Left lung (tissue), 10 donors: ENCODE data around the gene MTOR. TPM values are rescaled to one million over a fixed set of nuclear protein-coding genes. Genes with fewer than 3 reads are reported as not detected.
A peak's percentile ranks its signal among the peaks of the same experiment; 100 is the strongest.

Experiments
- ATAC-seq: fragments of 200-7000 bp; cut with Tn5 transposase; one replicate; pipeline ENCODE4 v1.9.1; 2020; ENCODE audit warnings: moderate library complexity
- DNase-seq, 4 donors: peaks; one replicate each; pipeline ENCODE4 v3.0.0-alpha.2; 2013 to 2020
- H3K27ac ChIP-seq, 2 donors: fragments of 200-600 bp; sonication (generic) in 1 of 2; one replicate each; pipeline versions ENCODE4 v1.5.0 to v1.8.0; 2020 to 2021
- H3K27me3 ChIP-seq, 2 donors: fragments of 200-600 bp; sonication (generic) in 1 of 2; one replicate each; pipeline versions ENCODE4 v1.5.0 to v1.8.0; 2020 to 2021
- H3K36me3 ChIP-seq, 2 donors: fragments of 200-600 bp; sonication (generic) in 1 of 2; one replicate each; pipeline versions ENCODE4 v1.5.0 to v1.8.0; 2020 to 2021
- H3K4me1 ChIP-seq, 2 donors: fragments of 200-600 bp; one replicate each; pipeline ENCODE4 v1.8.0; 2021
- H3K4me3 ChIP-seq, 2 donors: fragments of 200-600 bp; sonication (generic) in 1 of 2; one replicate each; pipeline versions ENCODE4 v1.5.0 to v1.8.0; 2020 to 2021; ENCODE audit warnings: mild to moderate bottlenecking in 1 of 2
- H3K9me3 ChIP-seq, 2 donors: fragments of 200-600 bp; sonication (generic) in 1 of 2; one replicate each; pipeline versions ENCODE4 v1.5.0 to v1.8.0; 2020 to 2021
- intact Hi-C, 2 donors: fragments of 100-400 bp; cut with DNase I; formaldehyde crosslinking; loops; one replicate each; pipeline versions ENCODE4 v1.11.2 to v1.14.2; 2022
- polyA plus RNA-seq, 6 donors: library from polyadenylated mRNA; unstranded; fragments of 120-200 nt; gene quantifications; one replicate each; pipeline ENCODE4 v1.2.1, GENCODE V29; 2013; ENCODE audit not compliant: insufficient read length in 6 of 6
- total RNA-seq, 2 donors: library from RNA; stranded (reverse); fragmentation: NEBNext Ultra II Directional; extraction: Animal tissue kit (Norgen Biotek cat#: 25700); gene quantifications; one replicate each; pipeline ENCODE4 v1.2.1, GENCODE V29; 2021
- TF ChIP-seq, protein P1 (sequence below), 2 donors: fragments of 200-600 bp; sonication (generic) in 1 of 2; IDR thresholded peaks; one replicate each; pipeline versions ENCODE4 v1.5.0 to v1.8.0; 2021; ENCODE audit warnings: antibody characterized with exemption in 2 of 2
- donor health status: DM: no; HTN: yes; CAD: no.
- donor health status: DM: no; HTN: no; CAD: no.

The MTOR gene
- total and polyA plus RNA-seq, 8 donors: 38.0 to 45.4 (median 39.9) TPM

DNA sequence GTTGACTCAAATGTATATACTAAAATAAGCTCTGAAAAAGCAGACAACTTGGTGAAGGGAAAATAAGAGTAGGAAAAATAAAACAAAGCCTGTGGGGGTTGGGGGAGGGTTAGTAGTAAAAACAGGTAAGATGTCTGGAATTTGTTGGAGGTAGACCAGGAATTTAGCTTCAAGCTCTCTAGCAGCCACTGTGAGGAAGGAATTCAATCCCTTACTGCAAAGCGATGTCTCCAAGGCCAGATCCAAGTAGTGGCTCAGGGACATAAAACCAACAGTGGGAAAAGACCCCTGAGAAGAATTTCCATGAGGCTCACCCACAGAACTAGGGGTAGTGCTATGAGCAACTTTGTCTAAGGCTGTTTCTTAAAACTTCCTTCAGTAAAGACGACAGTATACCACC lies 65.4 kb downstream of the MTOR start:
- no peak for DNase-seq
- Histone ChIP-seq H3K4me3 (no peak overlapping the region), H3K27ac (no peak overlapping the region), H3K36me3 (peaks cover 0 to 100% of the 10 kb centered on the region in 2 donors), H3K27me3 (no peaks in the 10 kb centered on the region), H3K4me1 (no peaks in the 10 kb centered on the region), H3K9me3 (no peaks in the 10 kb centered on the region)
- ATAC-seq: no peak
- intact Hi-C loops: no loop called here
- TF ChIP-seq, protein P1, sequence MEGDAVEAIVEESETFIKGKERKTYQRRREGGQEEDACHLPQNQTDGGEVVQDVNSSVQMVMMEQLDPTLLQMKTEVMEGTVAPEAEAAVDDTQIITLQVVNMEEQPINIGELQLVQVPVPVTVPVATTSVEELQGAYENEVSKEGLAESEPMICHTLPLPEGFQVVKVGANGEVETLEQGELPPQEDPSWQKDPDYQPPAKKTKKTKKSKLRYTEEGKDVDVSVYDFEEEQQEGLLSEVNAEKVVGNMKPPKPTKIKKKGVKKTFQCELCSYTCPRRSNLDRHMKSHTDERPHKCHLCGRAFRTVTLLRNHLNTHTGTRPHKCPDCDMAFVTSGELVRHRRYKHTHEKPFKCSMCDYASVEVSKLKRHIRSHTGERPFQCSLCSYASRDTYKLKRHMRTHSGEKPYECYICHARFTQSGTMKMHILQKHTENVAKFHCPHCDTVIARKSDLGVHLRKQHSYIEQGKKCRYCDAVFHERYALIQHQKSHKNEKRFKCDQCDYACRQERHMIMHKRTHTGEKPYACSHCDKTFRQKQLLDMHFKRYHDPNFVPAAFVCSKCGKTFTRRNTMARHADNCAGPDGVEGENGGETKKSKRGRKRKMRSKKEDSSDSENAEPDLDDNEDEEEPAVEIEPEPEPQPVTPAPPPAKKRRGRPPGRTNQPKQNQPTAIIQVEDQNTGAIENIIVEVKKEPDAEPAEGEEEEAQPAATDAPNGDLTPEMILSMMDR (IDR thresholded peaks at IDR 0.05): no peak

DNA sequence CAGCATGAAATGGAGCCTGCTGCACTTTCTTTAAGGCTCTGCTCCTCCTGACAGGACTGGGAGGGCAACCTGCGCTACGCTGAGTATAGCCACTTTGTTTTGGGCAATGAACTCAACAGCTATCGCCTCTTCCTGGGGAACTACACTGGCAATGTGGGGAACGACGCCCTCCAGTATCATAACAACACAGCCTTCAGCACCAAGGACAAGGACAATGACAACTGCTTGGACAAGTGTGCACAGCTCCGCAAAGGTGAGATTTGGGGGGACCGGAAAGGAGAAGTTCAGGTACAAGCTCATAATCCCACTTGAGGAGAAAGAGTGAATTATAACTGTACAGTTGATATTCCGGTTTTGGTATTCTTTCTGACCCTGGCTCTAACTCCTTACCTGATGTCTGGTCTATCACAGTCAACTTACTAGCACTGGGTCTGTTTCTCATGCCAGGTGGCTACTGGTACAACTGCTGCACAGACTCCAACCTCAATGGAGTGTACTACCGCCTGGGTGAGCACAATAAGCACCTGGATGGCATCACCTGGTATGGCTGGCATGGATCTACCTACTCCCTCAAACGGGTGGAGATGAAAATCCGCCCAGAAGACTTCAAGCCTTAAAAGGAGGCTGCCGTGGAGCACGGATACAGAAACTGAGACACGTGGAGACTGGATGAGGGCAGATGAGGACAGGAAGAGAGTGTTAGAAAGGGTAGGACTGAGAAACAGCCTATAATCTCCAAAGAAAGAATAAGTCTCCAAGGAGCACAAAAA lies 67.8 kb downstream of the MTOR start:
- Histone ChIP-seq H3K4me1 (no peaks in the 10 kb centered on the region), H3K36me3 (peaks cover 0 to 100% of the 10 kb centered on the region in 2 donors), H3K9me3 (no peaks in the 10 kb centered on the region), H3K27ac (no peak overlapping the region), H3K27me3 (no peaks in the 10 kb centered on the region), H3K4me3 (no peak overlapping the region)
- intact Hi-C loops: no loop called here
- TF ChIP-seq, protein P1 (IDR thresholded peaks at IDR 0.05): no peak
- DNase-seq (no peak), ATAC-seq (no peak)

DNA sequence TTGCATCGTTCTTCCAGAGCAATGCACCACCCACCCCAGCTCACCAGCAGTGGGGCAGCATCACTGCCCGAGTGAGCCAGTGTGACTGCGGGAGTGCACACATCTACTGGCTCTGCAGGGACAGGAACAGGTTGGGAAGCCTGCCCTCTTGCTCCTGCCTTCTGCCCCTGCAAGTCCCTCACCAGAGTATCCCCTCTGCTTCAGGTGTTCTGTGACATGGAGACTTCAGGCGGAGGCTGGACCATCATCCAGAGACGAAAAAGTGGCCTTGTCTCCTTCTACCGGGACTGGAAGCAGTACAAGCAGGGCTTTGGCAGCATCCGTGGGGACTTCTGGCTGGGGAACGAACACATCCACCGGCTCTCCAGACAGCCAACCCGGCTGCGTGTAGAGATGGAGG lies 69.0 kb downstream of the MTOR start:
- Histone ChIP-seq H3K27me3 (no peaks in the 10 kb centered on the region), H3K27ac (no peak overlapping the region), H3K4me1 (peaks cover 0 to 4% of the 10 kb centered on the region in 2 donors), H3K4me3 (no peak overlapping the region), H3K9me3 (no peaks in the 10 kb centered on the region), H3K36me3 (peaks cover 0 to 98% of the 10 kb centered on the region in 2 donors)
- TF ChIP-seq, protein P1 (IDR thresholded peaks at IDR 0.05): no peak
- no peak for DNase-seq
- intact Hi-C loops: no loop called here
- no peak for ATAC-seq

DNA sequence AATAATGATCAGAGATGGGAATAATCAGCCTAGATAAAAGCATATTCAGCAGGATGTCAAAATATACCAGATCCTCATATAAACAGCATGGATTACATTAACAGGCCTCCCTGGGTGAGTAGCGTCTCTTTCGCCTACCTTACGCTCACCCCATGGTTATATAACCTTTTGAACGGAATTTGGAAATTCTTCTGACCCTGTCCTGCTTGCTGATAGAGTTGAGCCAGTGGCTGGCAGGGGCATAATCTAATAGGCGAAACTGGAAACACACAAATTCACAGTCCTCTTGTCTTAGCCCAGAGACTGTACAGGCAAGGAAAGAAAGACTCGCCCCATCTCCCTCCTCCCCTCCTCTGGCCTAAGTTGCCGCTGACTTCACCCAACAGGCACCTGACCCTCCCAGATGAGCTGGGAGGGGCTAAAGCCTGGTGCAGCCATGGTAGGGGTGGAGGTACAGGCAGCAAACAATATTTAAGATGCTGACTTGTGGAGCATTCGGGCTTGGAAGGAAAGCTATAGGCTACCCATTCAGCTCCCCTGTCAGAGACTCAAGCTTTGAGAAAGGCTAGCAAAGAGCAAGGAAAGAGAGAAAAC lies 73.4 kb downstream of the MTOR start, which contains the start of gene ANGPTL7:
TSS of gene ANGPTL7 (plus strand) at position 498 of the 594 bp plus-strand sequence. CDS start 225 bp downstream, outside the sequence.
- no peak within 1 kb of the TSS for H3K27ac ChIP-seq
- DNase-seq (no peak), ATAC-seq (peak; percentile 51)
- no peaks in the 10 kb centered on the region for H3K9me3 ChIP-seq
- no peak within 1 kb of the TSS for H3K4me3 ChIP-seq
- TF ChIP-seq, protein P1 (IDR thresholded peaks at IDR 0.05): no peak
- H3K4me1 ChIP-seq: peaks cover 0 to 4% of the 10 kb centered on the region in 2 donors
- intact Hi-C loops: no loop called here
- H3K27me3 ChIP-seq: no peaks in the 10 kb centered on the region
- H3K36me3 ChIP-seq: peaks cover 0 to 88% of the 10 kb centered on the region in 2 donors

DNA sequence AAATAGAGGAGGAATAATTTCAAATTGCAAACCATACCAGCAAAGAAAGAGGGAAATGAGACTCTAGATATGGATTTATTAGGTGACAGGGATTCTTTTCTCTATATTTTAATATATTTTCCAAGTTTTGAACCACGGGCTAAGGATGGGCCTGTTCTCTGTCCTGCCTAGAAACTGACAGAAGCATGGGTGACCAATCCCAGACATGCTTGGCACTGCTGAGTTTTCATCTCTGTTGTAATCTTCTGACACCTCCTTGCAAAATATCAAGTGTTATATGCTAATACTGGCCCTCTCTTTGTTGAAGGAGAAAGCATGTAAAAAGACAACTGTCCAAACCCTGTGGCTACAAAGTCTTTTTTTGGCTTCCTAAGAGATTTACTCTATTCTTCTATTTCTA lies 74.0 kb downstream of the MTOR start:
- peaks cover 0 to 88% of the 10 kb centered on the region in 2 donors for H3K36me3 ChIP-seq
- no peaks in the 10 kb centered on the region for H3K9me3 ChIP-seq
- H3K27me3 ChIP-seq: no peaks in the 10 kb centered on the region
- H3K4me3 ChIP-seq: no peak overlapping the region
- no peak overlapping the region for H3K27ac ChIP-seq
- ATAC-seq (peak; percentile 42), DNase-seq (peak in 2 of 4 donors; percentile 3 to 43)
- peaks cover 0 to 4% of the 10 kb centered on the region in 2 donors for H3K4me1 ChIP-seq
- intact Hi-C loops: no loop called here
- TF ChIP-seq, protein P1 (IDR thresholded peaks at IDR 0.05): no peak
